Testis (tissue), 2 donors: ENCODE measurements around the gene CLEC11A.

Experiments
- POLR2A ChIP-seq: fragments of 450-650 bp; IDR thresholded peaks from one replicate; pipeline ENCODE4 v1.6.1; 2017; ENCODE audit warnings: antibody characterized with exemption, mild to moderate bottlenecking, moderate library complexity
- TF ChIP-seq, protein P1 (sequence below), 3 experiments: fragments of 450-650 bp in 2 of 3; fragments of 200-600 bp in 1 of 3; sonication (generic) in 1 of 3; IDR thresholded peaks; one replicate each; pipeline ENCODE4 v1.5.1; 2016 to 2019; ENCODE audit warnings: antibody characterized with exemption in 3 of 3, mild to moderate bottlenecking in 2 of 3, moderate library complexity in 1 of 3

- TF ChIP-seq, protein P1, sequence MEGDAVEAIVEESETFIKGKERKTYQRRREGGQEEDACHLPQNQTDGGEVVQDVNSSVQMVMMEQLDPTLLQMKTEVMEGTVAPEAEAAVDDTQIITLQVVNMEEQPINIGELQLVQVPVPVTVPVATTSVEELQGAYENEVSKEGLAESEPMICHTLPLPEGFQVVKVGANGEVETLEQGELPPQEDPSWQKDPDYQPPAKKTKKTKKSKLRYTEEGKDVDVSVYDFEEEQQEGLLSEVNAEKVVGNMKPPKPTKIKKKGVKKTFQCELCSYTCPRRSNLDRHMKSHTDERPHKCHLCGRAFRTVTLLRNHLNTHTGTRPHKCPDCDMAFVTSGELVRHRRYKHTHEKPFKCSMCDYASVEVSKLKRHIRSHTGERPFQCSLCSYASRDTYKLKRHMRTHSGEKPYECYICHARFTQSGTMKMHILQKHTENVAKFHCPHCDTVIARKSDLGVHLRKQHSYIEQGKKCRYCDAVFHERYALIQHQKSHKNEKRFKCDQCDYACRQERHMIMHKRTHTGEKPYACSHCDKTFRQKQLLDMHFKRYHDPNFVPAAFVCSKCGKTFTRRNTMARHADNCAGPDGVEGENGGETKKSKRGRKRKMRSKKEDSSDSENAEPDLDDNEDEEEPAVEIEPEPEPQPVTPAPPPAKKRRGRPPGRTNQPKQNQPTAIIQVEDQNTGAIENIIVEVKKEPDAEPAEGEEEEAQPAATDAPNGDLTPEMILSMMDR (IDR thresholded peaks at IDR 0.05): no peak
- no peak for TF ChIP-seq POLR2A
These were observed 28.4 kb upstream of the CLEC11A start for GRCh38 chr19:50694815-50695145.
